SK-N-SH treated with all-trans-retinoic acid at 6 μM for 48 hours (cell line): ENCODE data around the gene ZNF135.

ENCODE experiments used
- ATAC-seq: fragments of 200-7000 bp; cut with Tn5 transposase; 3 replicates; pipeline ENCODE4 v1.9.1; 2020; ENCODE audit warnings: mild to moderate bottlenecking, moderate library complexity
- ARNTL ChIP-seq: fragments of 450-650 bp; formaldehyde crosslinking; IDR thresholded peaks from 2 replicates; pipeline ENCODE4 v1.5.0; 2020; ENCODE audit warnings: low read depth, mild to moderate bottlenecking, moderate library complexity, borderline replicate concordance
- BACH2 ChIP-seq: fragments of 250-450 bp; sonication (Bioruptor Pico); IDR thresholded peaks from 2 replicates; pipeline ENCODE4 v1.9.0; 2021; ENCODE audit warnings: mild to moderate bottlenecking, borderline replicate concordance
- CSDC2 ChIP-seq: fragments of 250-450 bp; sonication (Bioruptor Pico); IDR thresholded peaks from 2 replicates; pipeline ENCODE4 v1.5.0; 2020; ENCODE audit warnings: mild to moderate bottlenecking, moderate library complexity
- ESRRG ChIP-seq: fragments of 250-450 bp; sonication (Bioruptor Pico); IDR thresholded peaks from 2 replicates; pipeline ENCODE4 v1.6.1; 2021; ENCODE audit warnings: mild to moderate bottlenecking
- GLIS3 ChIP-seq: fragments of 250-450 bp; sonication (Bioruptor Pico); IDR thresholded peaks from 2 replicates; pipeline ENCODE4 v1.5.0; 2020; ENCODE audit warnings: mild to moderate bottlenecking, moderate library complexity
- ISL1 ChIP-seq: fragments of 250-450 bp; sonication (Bioruptor Pico); IDR thresholded peaks from 2 replicates; pipeline ENCODE4 v2.1.2; 2022; ENCODE audit warnings: mild to moderate bottlenecking, moderate library complexity
- OSR1 ChIP-seq: fragments of 250-450 bp; sonication (Bioruptor Pico); IDR thresholded peaks from 2 replicates; pipeline ENCODE4 v1.8.0; 2022; ENCODE audit warnings: moderate library complexity, mild to moderate bottlenecking, inconsistent platforms
- PATZ1 ChIP-seq: fragments of 250-450 bp; sonication (Bioruptor Pico); IDR thresholded peaks from 2 replicates; pipeline ENCODE4 v1.8.0; 2020; ENCODE audit warnings: mild to moderate bottlenecking, moderate library complexity, borderline replicate concordance
- RARB ChIP-seq: fragments of 250-450 bp; sonication (Bioruptor Pico); IDR thresholded peaks from 2 replicates; pipeline ENCODE4 v1.8.0; 2021; ENCODE audit warnings: mild to moderate bottlenecking, moderate library complexity
- SNAI2 ChIP-seq: fragments of 250-450 bp; sonication (Bioruptor Pico); IDR thresholded peaks from 2 replicates; pipeline ENCODE4 v1.5.0; 2020; ENCODE audit warnings: mild to moderate bottlenecking, moderate library complexity
- TOX ChIP-seq: fragments of 250-450 bp; sonication (Bioruptor Pico); IDR thresholded peaks from 2 replicates; pipeline ENCODE4 v1.8.0; 2021; ENCODE audit warnings: mild to moderate bottlenecking, moderate library complexity, borderline replicate concordance
- ZC3H10 ChIP-seq: fragments of 250-450 bp; sonication (Bioruptor Pico); IDR thresholded peaks from 2 replicates; pipeline ENCODE4 v1.5.1; 2021; ENCODE audit warnings: mild to moderate bottlenecking, moderate library complexity
- ZFP3 ChIP-seq: fragments of 250-450 bp; sonication (Bioruptor Pico); IDR thresholded peaks from 2 replicates; pipeline ENCODE4 v1.5.0; 2020; ENCODE audit warnings: mild to moderate bottlenecking, moderate library complexity
- ZFP30 ChIP-seq: fragments of 450-650 bp; formaldehyde crosslinking; IDR thresholded peaks from 2 replicates; pipeline ENCODE4 v1.5.0; 2022; ENCODE audit warnings: mild to moderate bottlenecking, moderate library complexity
- ZNF565 ChIP-seq: fragments of 450-650 bp; formaldehyde crosslinking; conservative IDR thresholded peaks from 2 replicates; pipeline ENCODE4 v1.5.0; 2020; ENCODE audit warnings: low read depth, mild to moderate bottlenecking, moderate library complexity
- ZNF70 ChIP-seq: fragments of 450-650 bp; formaldehyde crosslinking; IDR thresholded peaks from 2 replicates; pipeline ENCODE4 v1.5.0; 2020; ENCODE audit warnings: mild to moderate bottlenecking, moderate library complexity
- ZNF8 ChIP-seq: fragments of 450-650 bp; formaldehyde crosslinking; IDR thresholded peaks from 2 replicates; pipeline ENCODE4 v1.5.0; 2020; ENCODE audit warnings: mild to moderate bottlenecking, moderate library complexity
- TF ChIP-seq, protein P1 (sequence below): fragments of 250-450 bp; sonication (Bioruptor Pico); IDR thresholded peaks from 2 replicates; pipeline ENCODE4 v1.5.0; 2020; ENCODE audit warnings: mild to moderate bottlenecking, moderate library complexity
- TF ChIP-seq, protein P2 (sequence below): fragments of 250-450 bp; sonication (Bioruptor Pico); IDR thresholded peaks from 2 replicates; pipeline ENCODE4 v1.8.0; 2021; ENCODE audit warnings: low read depth, mild to moderate bottlenecking, moderate library complexity, borderline replicate concordance
- TF ChIP-seq, protein P3 (sequence below): fragments of 250-450 bp; sonication (Bioruptor Pico); IDR thresholded peaks from 2 replicates; pipeline ENCODE4 v1.5.1; 2020; ENCODE audit warnings: low read depth, mild to moderate bottlenecking, moderate library complexity

Gene ZNF135

GRCh38 chr19:58107778-58108545 lies 48.9 kb downstream of the ZNF135 start:
- TF ChIP-seq ESRRG (CRISPR knock-in tag) (no peak), ZNF8 (CRISPR knock-in tag) (no peak), BACH2 (CRISPR knock-in tag) (no peak), SNAI2 (CRISPR knock-in tag) (no peak), TOX (CRISPR knock-in tag) (no peak), ZNF70 (CRISPR knock-in tag) (no peak), ZFP30 (no peak), PATZ1 (CRISPR knock-in tag) (no peak), ZC3H10 (no peak), CSDC2 (CRISPR knock-in tag) (no peak), ZFP3 (CRISPR knock-in tag) (no peak), ARNTL (CRISPR knock-in tag) (no peak), RARB (CRISPR knock-in tag) (no peak), ZNF565 (CRISPR knock-in tag) (no peak), ISL1 (CRISPR knock-in tag) (no peak), OSR1 (CRISPR knock-in tag) (no peak)
- TF ChIP-seq, protein P1, sequence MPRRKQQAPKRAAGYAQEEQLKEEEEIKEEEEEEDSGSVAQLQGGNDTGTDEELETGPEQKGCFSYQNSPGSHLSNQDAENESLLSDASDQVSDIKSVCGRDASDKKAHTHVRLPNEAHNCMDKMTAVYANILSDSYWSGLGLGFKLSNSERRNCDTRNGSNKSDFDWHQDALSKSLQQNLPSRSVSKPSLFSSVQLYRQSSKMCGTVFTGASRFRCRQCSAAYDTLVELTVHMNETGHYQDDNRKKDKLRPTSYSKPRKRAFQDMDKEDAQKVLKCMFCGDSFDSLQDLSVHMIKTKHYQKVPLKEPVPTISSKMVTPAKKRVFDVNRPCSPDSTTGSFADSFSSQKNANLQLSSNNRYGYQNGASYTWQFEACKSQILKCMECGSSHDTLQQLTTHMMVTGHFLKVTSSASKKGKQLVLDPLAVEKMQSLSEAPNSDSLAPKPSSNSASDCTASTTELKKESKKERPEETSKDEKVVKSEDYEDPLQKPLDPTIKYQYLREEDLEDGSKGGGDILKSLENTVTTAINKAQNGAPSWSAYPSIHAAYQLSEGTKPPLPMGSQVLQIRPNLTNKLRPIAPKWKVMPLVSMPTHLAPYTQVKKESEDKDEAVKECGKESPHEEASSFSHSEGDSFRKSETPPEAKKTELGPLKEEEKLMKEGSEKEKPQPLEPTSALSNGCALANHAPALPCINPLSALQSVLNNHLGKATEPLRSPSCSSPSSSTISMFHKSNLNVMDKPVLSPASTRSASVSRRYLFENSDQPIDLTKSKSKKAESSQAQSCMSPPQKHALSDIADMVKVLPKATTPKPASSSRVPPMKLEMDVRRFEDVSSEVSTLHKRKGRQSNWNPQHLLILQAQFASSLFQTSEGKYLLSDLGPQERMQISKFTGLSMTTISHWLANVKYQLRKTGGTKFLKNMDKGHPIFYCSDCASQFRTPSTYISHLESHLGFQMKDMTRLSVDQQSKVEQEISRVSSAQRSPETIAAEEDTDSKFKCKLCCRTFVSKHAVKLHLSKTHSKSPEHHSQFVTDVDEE (CRISPR knock-in tag) = no peak
- TF ChIP-seq, protein P2, sequence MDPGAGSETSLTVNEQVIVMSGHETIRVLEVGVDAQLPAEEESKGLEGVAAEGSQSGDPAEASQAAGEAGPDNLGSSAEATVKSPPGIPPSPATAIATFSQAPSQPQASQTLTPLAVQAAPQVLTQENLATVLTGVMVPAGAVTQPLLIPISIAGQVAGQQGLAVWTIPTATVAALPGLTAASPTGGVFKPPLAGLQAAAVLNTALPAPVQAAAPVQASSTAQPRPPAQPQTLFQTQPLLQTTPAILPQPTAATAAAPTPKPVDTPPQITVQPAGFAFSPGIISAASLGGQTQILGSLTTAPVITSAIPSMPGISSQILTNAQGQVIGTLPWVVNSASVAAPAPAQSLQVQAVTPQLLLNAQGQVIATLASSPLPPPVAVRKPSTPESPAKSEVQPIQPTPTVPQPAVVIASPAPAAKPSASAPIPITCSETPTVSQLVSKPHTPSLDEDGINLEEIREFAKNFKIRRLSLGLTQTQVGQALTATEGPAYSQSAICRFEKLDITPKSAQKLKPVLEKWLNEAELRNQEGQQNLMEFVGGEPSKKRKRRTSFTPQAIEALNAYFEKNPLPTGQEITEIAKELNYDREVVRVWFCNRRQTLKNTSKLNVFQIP (CRISPR knock-in tag) = no peak
- TF ChIP-seq, protein P3, sequence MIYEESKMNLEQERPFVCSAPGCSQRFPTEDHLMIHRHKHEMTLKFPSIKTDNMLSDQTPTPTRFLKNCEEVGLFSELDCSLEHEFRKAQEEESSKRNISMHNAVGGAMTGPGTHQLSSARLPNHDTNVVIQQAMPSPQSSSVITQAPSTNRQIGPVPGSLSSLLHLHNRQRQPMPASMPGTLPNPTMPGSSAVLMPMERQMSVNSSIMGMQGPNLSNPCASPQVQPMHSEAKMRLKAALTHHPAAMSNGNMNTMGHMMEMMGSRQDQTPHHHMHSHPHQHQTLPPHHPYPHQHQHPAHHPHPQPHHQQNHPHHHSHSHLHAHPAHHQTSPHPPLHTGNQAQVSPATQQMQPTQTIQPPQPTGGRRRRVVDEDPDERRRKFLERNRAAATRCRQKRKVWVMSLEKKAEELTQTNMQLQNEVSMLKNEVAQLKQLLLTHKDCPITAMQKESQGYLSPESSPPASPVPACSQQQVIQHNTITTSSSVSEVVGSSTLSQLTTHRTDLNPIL (CRISPR knock-in tag) = no peak
- no peak for ATAC-seq

DNA sequence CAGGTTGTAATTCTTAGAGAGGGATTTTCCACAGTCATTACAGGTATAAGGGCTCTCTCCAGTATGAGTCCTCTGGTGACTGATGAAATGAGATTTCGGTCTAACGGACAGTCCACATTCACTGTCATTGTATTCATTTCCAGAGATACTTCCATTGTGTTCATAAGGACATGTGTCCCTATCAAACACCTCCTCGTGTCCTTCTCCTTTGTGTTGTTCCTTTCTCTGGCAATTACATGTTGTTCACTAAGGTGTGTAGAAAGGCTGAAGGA lies 49.4 kb downstream of the ZNF135 start:
- no peak for ATAC-seq
- no peak for TF ChIP-seq GLIS3 (CRISPR knock-in tag)
- no peak for TF ChIP-seq ZNF8 (CRISPR knock-in tag)
- no peak for TF ChIP-seq CSDC2 (CRISPR knock-in tag)
- TF ChIP-seq ZC3H10 = no peak
- TF ChIP-seq, protein P3 (CRISPR knock-in tag) = no peak
- TF ChIP-seq PATZ1 (CRISPR knock-in tag) = no peak
- TF ChIP-seq, all 23 proteins: peak for 0
